K562 (cell line): Measurements from ENCODE around the gene GFOD1. TPM values are rescaled to one million over a fixed set of nuclear protein-coding genes. Genes with fewer than 3 reads are reported as not detected.

Experiments
- ARID1B ChIP-seq: fragments of 450-650 bp; IDR thresholded peaks from 2 replicates; pipeline ENCODE4 v1.6.1; 2016; ENCODE audit warnings: antibody characterized with exemption, mild to moderate bottlenecking, inconsistent platforms
- CBFA2T3 ChIP-seq: fragments of 450-650 bp; IDR thresholded peaks from 2 replicates; pipeline ENCODE4 v1.6.1; 2017
- CREM ChIP-seq: IDR thresholded peaks from 2 replicates; pipeline ENCODE4 v1.6.1; 2014; ENCODE audit warnings: antibody characterized with exemption, low read depth
- CSDE1 ChIP-seq, 2 experiments: fragments of 450-650 bp; IDR thresholded peaks; 2 replicates each; pipeline ENCODE4 v1.6.1; 2016; ENCODE audit warnings: mild to moderate bottlenecking in 1 of 2
- CTCF ChIP-seq, 3 experiments: IDR thresholded peaks in 2 of 3; conservative IDR thresholded peaks in 1 of 3; 2 replicates each; pipeline ENCODE4 v1.5.1; 2011 to 2012; ENCODE audit warnings: low read length in 3 of 3, mild to moderate bottlenecking in 3 of 3, control low read depth in 2 of 3, improper control_type of control experiment in 1 of 3, inconsistent platforms in 1 of 3, low read depth in 1 of 3, mixed read lengths in 1 of 3, moderate library complexity in 1 of 3; ENCODE audit not compliant: insufficient read depth in 2 of 3
- DPF2 ChIP-seq: fragments of 450-650 bp; IDR thresholded peaks from 2 replicates; pipeline ENCODE4 v1.6.1; 2016
- E2F5 ChIP-seq: sonication (generic); formaldehyde crosslinking; IDR thresholded peaks from 2 replicates; pipeline ENCODE4 v1.8.0; 2022; ENCODE audit warnings: mild to moderate bottlenecking, missing genetic modification reagents
- EGR1 ChIP-seq: fragments of 450-650 bp; conservative IDR thresholded peaks from 2 replicates; pipeline ENCODE4 v1.6.1; 2017; ENCODE audit warnings: mild to moderate bottlenecking
- EHMT2 ChIP-seq: fragments of 450-650 bp; IDR thresholded peaks from 2 replicates; pipeline ENCODE4 v1.6.1; 2018; ENCODE audit warnings: antibody characterized with exemption
- FOXJ3 ChIP-seq: sonication (generic); formaldehyde crosslinking; IDR thresholded peaks from 2 replicates; pipeline ENCODE4 v1.4.0; 2020; ENCODE audit warnings: mild to moderate bottlenecking, missing genetic modification reagents
- HNRNPLL ChIP-seq: fragments of 200-400 bp; formaldehyde crosslinking; IDR thresholded peaks from 2 replicates; pipeline ENCODE4 v1.6.1; 2017; ENCODE audit warnings: low read length, low read depth, mild to moderate bottlenecking; ENCODE audit not compliant: poor library complexity, severe bottlenecking
- MEF2A ChIP-seq: IDR thresholded peaks from 2 replicates; pipeline ENCODE4 v1.6.1; 2011; ENCODE audit warnings: low read depth, mild to moderate bottlenecking, low read length, moderate library complexity; ENCODE audit not compliant: control insufficient read depth
- MTA2 ChIP-seq: fragments of 450-650 bp; IDR thresholded peaks from 2 replicates; pipeline ENCODE4 v1.6.1; 2016; ENCODE audit warnings: low read depth
- NCOR1 ChIP-seq: fragments of 450-650 bp; IDR thresholded peaks from 2 replicates; pipeline ENCODE4 v1.6.1; 2016; ENCODE audit warnings: mild to moderate bottlenecking, moderate library complexity
- NR2C2 ChIP-seq, 2 experiments: fragments of 200-800 bp in 1 of 2; sonication (Bioruptor generic) in 1 of 2; sonication (generic) in 1 of 2; formaldehyde crosslinking in 1 of 2; IDR thresholded peaks; 2 replicates each; pipeline versions ENCODE4 v1.6.1 to v1.8.0; 2016 to 2022; ENCODE audit warnings: mild to moderate bottlenecking in 1 of 2, missing compliant biosample characterization in 1 of 2, missing genetic modification characterization in 1 of 2, missing genetic modification reagents in 1 of 2
- POLR2AphosphoS5 ChIP-seq: IDR thresholded peaks from 2 replicates; pipeline ENCODE4 v1.6.1; 2011; ENCODE audit warnings: mild to moderate bottlenecking, low read depth, low read length, moderate library complexity; ENCODE audit not compliant: control insufficient read depth, insufficient read depth
- RBFOX2 ChIP-seq: fragments of 200-400 bp; formaldehyde crosslinking; IDR thresholded peaks from 2 replicates; pipeline ENCODE4 v1.6.1; 2017; ENCODE audit warnings: low read depth, mild to moderate bottlenecking, low read length, moderate library complexity
- RHOXF2B ChIP-seq: fragments of 250-450 bp; sonication (Bioruptor Pico); conservative IDR thresholded peaks from 2 replicates; pipeline ENCODE4 v1.5.1; 2021
- SMARCA4 ChIP-seq: fragments of 450-650 bp; IDR thresholded peaks from 2 replicates; pipeline ENCODE4 v1.6.1; 2016
- SMARCC2 ChIP-seq: fragments of 450-650 bp; IDR thresholded peaks from 2 replicates; pipeline ENCODE4 v1.6.1; 2017; ENCODE audit warnings: antibody characterized with exemption, moderate library complexity, mild to moderate bottlenecking, low read depth
- TAL1 ChIP-seq: fragments of 450-650 bp; IDR thresholded peaks from 2 replicates; pipeline ENCODE4 v1.6.1; 2016; ENCODE audit warnings: mild to moderate bottlenecking
- TCF3 ChIP-seq: sonication (generic); formaldehyde crosslinking; IDR thresholded peaks from 2 replicates; pipeline ENCODE4 v1.4.0; 2020; ENCODE audit warnings: mild to moderate bottlenecking, missing genetic modification reagents
- ZNF311 ChIP-seq: fragments of 250-450 bp; sonication (Bioruptor Pico); IDR thresholded peaks from 2 replicates; pipeline ENCODE4 v1.4.0; 2020; ENCODE audit warnings: mild to moderate bottlenecking, moderate library complexity
- ZNF639 ChIP-seq, 2 experiments: fragments of 200-800 bp in 1 of 2; sonication (Bioruptor generic) in 1 of 2; sonication (generic) in 1 of 2; formaldehyde crosslinking in 1 of 2; IDR thresholded peaks in 1 of 2; conservative IDR thresholded peaks in 1 of 2; 2 replicates each; pipeline versions ENCODE4 v1.5.0 to v1.6.1; 2016 to 2020; ENCODE audit warnings: missing compliant biosample characterization in 1 of 2, missing genetic modification characterization in 1 of 2, missing genetic modification reagents in 1 of 2
- polyA plus RNA-seq, 8 experiments: library from polyadenylated mRNA; depleted of rRNA in 4 of 8; stranded (reverse) in 5 of 8; unstranded in 3 of 8; fragments of >200 nt; fragmentation: Nextera tagmentation in 2 of 8; fragmentation: Illumina TruSeq in 1 of 8; extraction: Ambion mirVana in 2 of 8; extraction: Trizol in 1 of 8; gene quantifications; 2 replicates each; pipeline versions ENCODE4 v1.2.1 to v1.2.3, GENCODE V29; 2011 to 2014; ENCODE audit warnings: inconsistent platforms in 1 of 8, missing spikeins in 1 of 8
- total RNA-seq, 7 experiments: library from RNA; depleted of rRNA in 6 of 7; stranded (reverse); fragments of >200 nt in 6 of 7; fragmentation: Illumina TruSeq in 2 of 7; extraction: Trizol in 2 of 7; gene quantifications; 2 replicates each; pipeline versions ENCODE4 v1.2.1 to v1.2.3, GENCODE V29; 2011 to 2021; ENCODE audit warnings: low replicate concordance in 1 of 7

The GFOD1 gene
- total and polyA plus RNA-seq, 9 of the 15 experiments (the other 6 are each of a cell fraction or from before 2014, with no cell fraction given): 3.8 to 12.0 (median 8.2) TPM

- TF ChIP-seq E2F5 (CRISPR knock-in tag) (no peak), RHOXF2B (no peak), TCF3 (CRISPR knock-in tag) (peak; percentile 68; the same call in 1 of the 2 replicates), HNRNPLL (no peak), SMARCA4 (peak; percentile 24; the same call in 1 of the 2 replicates), ZNF311 (0 out of 2 replicates have a peak, but pooled peaks have one; percentile 27), NCOR1 (peak; percentile 74), TAL1 (peak; percentile 56; the same call in 1 of the 2 replicates), CTCF (IDR thresholded peaks at IDR 0.05 in 2 of 3, conservative IDR thresholded peaks at IDR 0.05 in 1 of 3; ENCODE audit: insufficient read depth in 2 of 3, low read depth in 1 of 3, low read length in 3 of 3) (no peak), ARID1B (peak; percentile 65), ZNF639 (CRISPR knock-in tag; conservative IDR thresholded peaks at IDR 0.05 in 1 of 2, IDR thresholded peaks at IDR 0.05 in 1 of 2) (no peak), DPF2 (peak; percentile 30; the same call in 1 of the 2 replicates), EHMT2 (0 out of 2 replicates have a peak, but pooled peaks have one; percentile 47), CBFA2T3 (peak; percentile 92), FOXJ3 (CRISPR knock-in tag) (no peak), CREM (no peak), MEF2A (no peak), CSDE1 (IDR thresholded peaks at IDR 0.05) (no peak), RBFOX2 (no peak), POLR2AphosphoS5 (peak; percentile 66; the same call in 1 of the 2 replicates), MTA2 (peak; percentile 38; the same call in 1 of the 2 replicates), SMARCC2 (no peak), NR2C2 (CRISPR knock-in tag; IDR thresholded peaks at IDR 0.05) (no peak), NR2C2 (tag; IDR thresholded peaks at IDR 0.05) (no peak), EGR1 (peak; percentile 61)
Observed at GRCh38 chr6:13334953-13335352, 152.4 kb downstream of the GFOD1 start (continued).
